PFSK-1 (cell line): ENCODE results near the gene RXFP4.

Experiments used
- FOXP2 ChIP-seq: optimal IDR thresholded peaks from 2 replicates; pipeline ENCODE3; 2011; ENCODE audit warnings: borderline replicate concordance, control low read depth, inconsistent platforms; ENCODE audit not compliant: insufficient read depth; ENCODE audit errors: extremely low read length, extremely low read depth
- POLR2AphosphoS5 ChIP-seq: IDR thresholded peaks from 2 replicates; pipeline ENCODE4 v1.6.1; 2012; ENCODE audit warnings: low read depth, mild to moderate bottlenecking, control low read depth, low read length, moderate library complexity
- SIN3A ChIP-seq: IDR thresholded peaks from 2 replicates; pipeline ENCODE4 v1.6.1; 2012; ENCODE audit warnings: mild to moderate bottlenecking, low read length, moderate library complexity, borderline replicate concordance; ENCODE audit not compliant: insufficient read depth
- TAF1 ChIP-seq: IDR thresholded peaks from 2 replicates; pipeline ENCODE4 v1.6.1; 2012; ENCODE audit warnings: low read length, control low read depth, borderline replicate concordance; ENCODE audit not compliant: insufficient read depth
- TF ChIP-seq, protein P1 (sequence below), 2 experiments: IDR thresholded peaks; 2 replicates each; pipeline versions ENCODE4 v1.6.1 to v1.8.0; 2011 to 2012; ENCODE audit warnings: low read depth in 2 of 2, low read length in 2 of 2, control low read depth in 1 of 2, inconsistent platforms in 1 of 2, mild to moderate bottlenecking in 1 of 2, moderate library complexity in 1 of 2; ENCODE audit not compliant: insufficient read depth in 1 of 2

Gene RXFP4

DNA sequence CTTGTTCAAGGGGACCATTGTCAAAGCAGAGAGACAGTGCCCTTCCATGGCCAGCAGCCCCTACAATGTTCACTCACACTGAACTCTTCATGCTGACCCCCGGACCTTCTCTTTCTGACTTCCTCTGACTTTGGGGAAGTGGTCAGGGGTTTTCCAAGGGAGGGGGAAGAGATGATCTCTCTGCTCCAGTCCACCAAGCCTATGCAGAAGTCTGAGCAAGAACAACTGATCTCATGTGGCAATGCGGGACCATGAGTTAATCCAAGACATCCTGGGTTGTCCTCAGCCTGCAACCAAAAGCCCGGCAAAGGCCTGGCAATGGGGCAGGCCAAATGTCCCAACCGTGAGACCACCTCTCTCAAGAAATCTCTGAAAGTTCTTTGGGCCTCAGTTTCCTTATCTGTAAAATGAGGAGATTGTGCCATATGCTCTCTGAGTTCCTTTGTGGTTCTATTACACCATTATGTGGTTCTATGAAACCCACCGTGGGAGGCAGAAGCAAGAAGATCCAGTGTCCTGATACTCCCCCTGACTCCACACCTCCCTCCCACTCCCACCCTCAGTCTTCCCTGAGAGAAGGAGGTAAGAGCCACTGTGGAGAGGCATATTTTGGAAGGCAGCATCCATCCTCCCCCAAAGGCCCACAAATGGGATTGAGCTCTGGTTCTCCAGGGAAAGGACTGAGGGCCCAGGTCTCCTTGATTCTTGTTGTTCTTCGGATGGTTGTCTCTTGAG lies 48.7 kb downstream of the RXFP4 start:
- no peak for TF ChIP-seq POLR2AphosphoS5
- TF ChIP-seq TAF1 = no peak
- no peak for TF ChIP-seq SIN3A
- no peak for TF ChIP-seq FOXP2
- TF ChIP-seq, protein P1, sequence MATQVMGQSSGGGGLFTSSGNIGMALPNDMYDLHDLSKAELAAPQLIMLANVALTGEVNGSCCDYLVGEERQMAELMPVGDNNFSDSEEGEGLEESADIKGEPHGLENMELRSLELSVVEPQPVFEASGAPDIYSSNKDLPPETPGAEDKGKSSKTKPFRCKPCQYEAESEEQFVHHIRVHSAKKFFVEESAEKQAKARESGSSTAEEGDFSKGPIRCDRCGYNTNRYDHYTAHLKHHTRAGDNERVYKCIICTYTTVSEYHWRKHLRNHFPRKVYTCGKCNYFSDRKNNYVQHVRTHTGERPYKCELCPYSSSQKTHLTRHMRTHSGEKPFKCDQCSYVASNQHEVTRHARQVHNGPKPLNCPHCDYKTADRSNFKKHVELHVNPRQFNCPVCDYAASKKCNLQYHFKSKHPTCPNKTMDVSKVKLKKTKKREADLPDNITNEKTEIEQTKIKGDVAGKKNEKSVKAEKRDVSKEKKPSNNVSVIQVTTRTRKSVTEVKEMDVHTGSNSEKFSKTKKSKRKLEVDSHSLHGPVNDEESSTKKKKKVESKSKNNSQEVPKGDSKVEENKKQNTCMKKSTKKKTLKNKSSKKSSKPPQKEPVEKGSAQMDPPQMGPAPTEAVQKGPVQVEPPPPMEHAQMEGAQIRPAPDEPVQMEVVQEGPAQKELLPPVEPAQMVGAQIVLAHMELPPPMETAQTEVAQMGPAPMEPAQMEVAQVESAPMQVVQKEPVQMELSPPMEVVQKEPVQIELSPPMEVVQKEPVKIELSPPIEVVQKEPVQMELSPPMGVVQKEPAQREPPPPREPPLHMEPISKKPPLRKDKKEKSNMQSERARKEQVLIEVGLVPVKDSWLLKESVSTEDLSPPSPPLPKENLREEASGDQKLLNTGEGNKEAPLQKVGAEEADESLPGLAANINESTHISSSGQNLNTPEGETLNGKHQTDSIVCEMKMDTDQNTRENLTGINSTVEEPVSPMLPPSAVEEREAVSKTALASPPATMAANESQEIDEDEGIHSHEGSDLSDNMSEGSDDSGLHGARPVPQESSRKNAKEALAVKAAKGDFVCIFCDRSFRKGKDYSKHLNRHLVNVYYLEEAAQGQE (IDR thresholded peaks at IDR 0.05; ENCODE audit: insufficient read depth in 1 of 2, low read depth in 2 of 2, low read length in 2 of 2) = no peak
